Mesendoderm (in vitro differentiated cells): Measurements from ENCODE around the gene ANKRD13B.
A peak's percentile ranks its signal among the peaks of the same experiment; 100 is the strongest.

Source experiments
- DNase-seq: peaks from one replicate; pipeline ENCODE4 v3.0.0; 2013
- H2AK5ac ChIP-seq: 2 replicates; pipeline ENCODE4 v1.6.1; 2013; ENCODE audit warnings: low read length, inconsistent platforms
- H2BK120ac ChIP-seq: 2 replicates; pipeline ENCODE4 v1.6.1; 2013; ENCODE audit warnings: low read depth, mild to moderate bottlenecking, low read length, moderate library complexity, mixed read lengths
- H2BK15ac ChIP-seq: replicated peaks from 2 replicates; pipeline ENCODE4 v1.6.1; 2013; ENCODE audit warnings: low read depth, mild to moderate bottlenecking, moderate library complexity
- H2BK5ac ChIP-seq: 2 replicates; pipeline ENCODE4 v1.6.1; 2013; ENCODE audit warnings: low read length, inconsistent platforms
- H3K18ac ChIP-seq: 2 replicates; pipeline ENCODE4 v1.6.1; 2013; ENCODE audit warnings: mild to moderate bottlenecking, low read length, mixed read lengths
- H3K23ac ChIP-seq: one replicate; pipeline ENCODE4 v1.6.1; 2013; ENCODE audit warnings: low read length
- H3K27ac ChIP-seq: 2 replicates; pipeline ENCODE4 v1.5.1; 2013; ENCODE audit warnings: low read depth, mild to moderate bottlenecking, inconsistent platforms, low read length, moderate library complexity
- H3K27me3 ChIP-seq: 2 replicates; pipeline ENCODE4 v1.6.1; 2013; ENCODE audit warnings: low read length, control low read depth, mild to moderate bottlenecking, inconsistent platforms; ENCODE audit not compliant: insufficient read depth, poor library complexity
- H3K36me3 ChIP-seq: 2 replicates; pipeline ENCODE4 v1.6.1; 2013; ENCODE audit warnings: low read length, inconsistent platforms; ENCODE audit not compliant: control insufficient read depth, insufficient read depth
- H3K4ac ChIP-seq: one replicate; pipeline ENCODE4 v1.6.1; 2013; ENCODE audit warnings: low read depth, mild to moderate bottlenecking, low read length, moderate library complexity
- H3K4me1 ChIP-seq: 2 replicates; pipeline ENCODE4 v1.6.1; 2013; ENCODE audit warnings: low read depth, low read length, inconsistent platforms; ENCODE audit not compliant: control insufficient read depth
- H3K4me2 ChIP-seq: 2 replicates; pipeline ENCODE4 v1.6.1; 2013; ENCODE audit warnings: low read length
- H3K4me3 ChIP-seq: 2 replicates; pipeline ENCODE4 v1.5.1; 2013; ENCODE audit warnings: mild to moderate bottlenecking, low read length
- H3K56ac ChIP-seq: one replicate; pipeline ENCODE4 v1.6.1; 2013; ENCODE audit warnings: low read length
- H3K79me1 ChIP-seq: 2 replicates; pipeline ENCODE4 v1.6.1; 2013; ENCODE audit warnings: low read length, inconsistent platforms
- H3K79me2 ChIP-seq: 2 replicates; pipeline ENCODE4 v1.6.1; 2013; ENCODE audit warnings: mild to moderate bottlenecking, low read length; ENCODE audit not compliant: control insufficient read depth, insufficient read depth
- H3K9ac ChIP-seq: 2 replicates; pipeline ENCODE4 v1.6.1; 2013; ENCODE audit warnings: low read length, inconsistent platforms
- H4K5ac ChIP-seq: one replicate; pipeline ENCODE4 v1.6.1; 2013; ENCODE audit warnings: low read length
- H4K8ac ChIP-seq: one replicate; pipeline ENCODE4 v1.6.1; 2013; ENCODE audit warnings: low read depth, mild to moderate bottlenecking, control low read depth, low read length, moderate library complexity
- WGBS: extraction: QIAGEN DNeasy Blood & Tissue Kit; methylation state at CpG from one replicate; pipeline ENCODE4 v1.1.7; 2013; ENCODE audit warnings: low lambda C conversion rate, missing lambda C conversion rate; ENCODE audit not compliant: insufficient coverage; ENCODE audit errors: extremely low coverage; 5-methylcytosine and 5-hydroxymethylcytosine counted together

Gene ANKRD13B

DNA sequence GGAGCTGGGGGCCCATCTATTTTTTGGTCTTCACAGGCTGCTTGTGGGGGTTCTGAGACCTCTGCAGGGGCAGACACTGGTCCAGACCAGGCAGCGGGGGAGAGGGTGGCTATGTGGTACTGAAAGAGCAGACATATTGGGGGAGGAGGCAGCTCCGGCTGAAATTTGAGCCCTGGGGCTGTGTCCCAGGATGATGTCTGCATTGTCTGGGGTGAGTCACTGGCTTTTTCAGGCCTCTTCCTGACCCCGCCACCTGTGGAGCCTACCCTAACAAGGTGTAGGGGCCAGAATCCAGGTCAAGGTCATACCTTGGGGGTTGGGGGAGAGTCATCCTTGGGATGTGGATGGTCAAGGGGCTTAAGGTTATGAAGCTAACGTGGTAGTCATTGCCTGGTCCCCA lies 27.3 kb downstream of the ANKRD13B start:
- H3K79me2 ChIP-seq, result no peaks in the 10 kb centered on the region
- no peaks in the 10 kb centered on the region for H3K79me1 ChIP-seq
- H3K9ac ChIP-seq, result no peak overlapping the region
- H3K27ac ChIP-seq, result no peak overlapping the region
- H3K4me1 ChIP-seq, result peaks cover 10% of the 10 kb centered on the region
- no peak overlapping the region for H4K8ac ChIP-seq
- H3K4me3 ChIP-seq, result no peak overlapping the region
- H2BK120ac ChIP-seq, result no peak overlapping the region
- no peak overlapping the region for H2BK5ac ChIP-seq
- H3K56ac ChIP-seq, result no peak overlapping the region
- H2BK15ac ChIP-seq, result no peak overlapping the region
- H3K18ac ChIP-seq, result no peak overlapping the region
- no peak overlapping the region for H4K5ac ChIP-seq
- DNase-seq, result peak; percentile 72
- H3K4ac ChIP-seq, result no peak overlapping the region
- H3K23ac ChIP-seq, result no peak overlapping the region
- no peaks in the 10 kb centered on the region for H3K36me3 ChIP-seq
- H3K27me3 ChIP-seq, result peaks cover 8% of the 10 kb centered on the region
- H3K4me2 ChIP-seq, result no peak overlapping the region
- H2AK5ac ChIP-seq, result no peak overlapping the region
- no CpG with 5 or more reads among the region's 4 CpGs for WGBS

DNA sequence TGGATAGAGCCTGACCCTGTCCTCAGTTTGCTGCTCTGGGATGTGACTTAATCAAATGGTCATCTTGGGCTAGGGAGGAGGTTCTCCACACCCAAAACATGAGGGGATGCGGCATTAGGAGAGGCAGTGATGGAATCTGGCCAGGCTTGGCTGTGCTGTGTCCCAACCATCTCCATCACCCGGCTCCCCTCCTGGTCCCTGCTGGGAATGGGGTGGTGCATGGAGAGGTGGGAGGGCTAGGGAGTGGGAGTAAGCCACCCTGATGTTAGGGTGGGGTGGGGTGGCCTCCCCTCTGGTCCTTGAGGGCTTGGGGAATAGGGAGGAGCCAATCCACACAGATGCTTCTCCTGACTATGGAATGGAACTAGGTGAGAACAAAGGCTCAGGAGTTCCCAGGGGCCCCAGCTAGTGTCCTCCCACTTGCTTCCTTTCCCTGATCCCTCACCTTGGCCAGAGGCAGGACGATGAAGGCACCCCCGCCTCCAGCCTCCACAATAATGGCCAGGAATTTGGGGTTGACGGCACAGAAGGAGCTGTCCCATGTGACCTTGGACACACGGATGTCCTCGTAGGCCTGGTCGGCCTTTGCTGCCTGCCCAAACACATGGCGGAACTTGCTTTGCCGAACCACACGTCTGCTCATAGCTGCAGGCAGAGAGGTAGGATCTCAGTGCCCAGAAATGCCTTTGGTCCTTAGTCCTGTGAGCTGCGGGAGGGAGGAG lies 28.0 kb downstream of the ANKRD13B start:
- Histone ChIP-seq H3K18ac (no peak overlapping the region), H3K79me1 (no peaks in the 10 kb centered on the region), H3K4me3 (no peak overlapping the region), H2AK5ac (no peak overlapping the region), H3K23ac (no peak overlapping the region), H3K4ac (no peak overlapping the region), H4K5ac (no peak overlapping the region), H2BK15ac (no peak overlapping the region), H3K36me3 (no peaks in the 10 kb centered on the region), H3K9ac (no peak overlapping the region), H2BK120ac (no peak overlapping the region), H3K56ac (no peak overlapping the region), H3K79me2 (no peaks in the 10 kb centered on the region), H2BK5ac (no peak overlapping the region), H3K4me1 (peaks cover 11% of the 10 kb centered on the region), H3K27me3 (peaks cover 8% of the 10 kb centered on the region), H3K27ac (no peak overlapping the region), H4K8ac (no peak overlapping the region), H3K4me2 (no peak overlapping the region)
- no CpG with 5 or more reads among the region's 12 CpGs for WGBS
- no peak for DNase-seq

- H2BK15ac ChIP-seq, result no peak overlapping the region
- no peak overlapping the region for H3K56ac ChIP-seq
- no peak overlapping the region for H2BK120ac ChIP-seq
- H3K23ac ChIP-seq, result no peak overlapping the region
- no peaks in the 10 kb centered on the region for H3K36me3 ChIP-seq
- no peak overlapping the region for H3K9ac ChIP-seq
- no peaks in the 10 kb centered on the region for H3K79me1 ChIP-seq
- H3K27me3 ChIP-seq, result peaks cover under 1% of the 10 kb centered on the region
- no peak overlapping the region for H3K4me2 ChIP-seq
- no peak for DNase-seq
- H3K4me3 ChIP-seq, result no peak overlapping the region
- no peak overlapping the region for H2AK5ac ChIP-seq
- H4K8ac ChIP-seq, result no peak overlapping the region
- no peak overlapping the region for H3K18ac ChIP-seq
- no peak overlapping the region for H3K27ac ChIP-seq
- no peak overlapping the region for H3K4ac ChIP-seq
- WGBS, result no CpG with 5 or more reads among the region's 8 CpGs
- no peak overlapping the region for H4K5ac ChIP-seq
- no peak overlapping the region for H2BK5ac ChIP-seq
- H3K4me1 ChIP-seq, result peaks cover 11% of the 10 kb centered on the region
- H3K79me2 ChIP-seq, result no peaks in the 10 kb centered on the region
Measured at GRCh38 chr17:29621751-29622194, 28.8 kb downstream of the ANKRD13B start.

DNA sequence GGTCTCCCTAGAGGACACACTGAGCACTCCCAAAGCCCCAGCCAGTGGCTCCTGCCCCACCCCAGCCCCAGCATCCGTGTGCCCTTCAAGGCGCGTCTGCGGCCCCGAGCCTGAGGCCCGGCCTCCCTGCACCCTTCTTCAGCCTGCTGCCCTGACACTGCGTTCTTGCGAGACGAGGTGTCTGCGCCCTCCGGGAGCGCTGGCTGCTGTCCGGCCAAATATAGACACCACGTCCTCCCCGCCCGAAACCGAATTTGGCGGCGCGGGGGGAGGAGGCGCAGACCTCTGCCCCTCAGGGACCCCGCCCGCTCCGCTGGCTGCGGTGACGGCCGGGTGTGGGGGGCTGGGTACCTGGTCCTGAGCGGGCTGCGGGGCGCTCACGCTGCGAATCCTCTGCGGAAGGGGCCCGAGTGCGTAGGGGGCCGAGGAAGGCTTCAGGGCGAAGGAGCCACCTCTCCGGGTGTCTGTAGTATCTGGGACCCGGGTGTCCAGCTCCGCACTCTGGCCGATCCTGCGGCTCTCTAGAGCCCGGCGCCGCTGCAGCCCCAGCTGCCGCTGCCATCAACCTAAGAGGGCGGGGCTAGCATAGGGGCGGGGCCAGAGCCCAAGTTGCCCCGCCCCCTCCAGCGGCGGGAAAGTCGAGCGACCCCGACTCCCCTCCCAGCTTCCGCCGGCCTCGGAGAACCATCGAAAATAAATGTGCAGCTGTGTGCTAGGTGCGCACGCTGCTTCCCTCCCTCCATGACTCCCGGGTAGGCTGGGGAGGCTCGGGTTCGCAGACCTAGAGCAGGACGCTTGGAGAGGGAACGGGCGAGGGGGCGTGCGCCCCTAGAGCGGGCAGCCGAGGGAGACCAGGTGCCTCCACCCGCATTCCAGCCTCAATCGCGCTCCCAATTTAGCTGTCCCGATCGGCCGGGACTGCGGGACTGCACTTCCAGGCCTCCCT lies 29.7 kb downstream of the ANKRD13B start, which contains the start of gene CORO6:
CORO6 (minus strand) TSS at position 576 of the 946 bp plus-strand sequence. CDS start 1,491 bp downstream, outside the sequence.
- Histone ChIP-seq H2BK5ac (no peak within 1 kb of the TSS), H3K18ac (peak within 1 kb of the TSS; percentile 12), H3K9ac (peak within 1 kb of the TSS; percentile 96), H3K56ac (peak within 1 kb of the TSS; percentile 94), H3K4ac (no peak within 1 kb of the TSS), H3K79me2 (no peaks in the 10 kb centered on the region), H4K5ac (peak within 1 kb of the TSS; percentile 21), H3K36me3 (no peaks in the 10 kb centered on the region), H2BK120ac (no peak within 1 kb of the TSS), H3K4me2 (peak within 1 kb of the TSS; percentile 96), H3K4me1 (peaks cover 11% of the 10 kb centered on the region), H3K27ac (no peak within 1 kb of the TSS), H2BK15ac (no peak within 1 kb of the TSS), H2AK5ac (peak within 1 kb of the TSS; percentile 61), H3K79me1 (no peaks in the 10 kb centered on the region), H3K27me3 (no peaks in the 10 kb centered on the region), H4K8ac (no peak within 1 kb of the TSS), H3K4me3 (peak within 1 kb of the TSS; percentile 78), H3K23ac (peak within 1 kb of the TSS; percentile 74)
- no CpG with 5 or more reads among the region's 77 CpGs for WGBS
- DNase-seq, result peak; percentile 79

DNA sequence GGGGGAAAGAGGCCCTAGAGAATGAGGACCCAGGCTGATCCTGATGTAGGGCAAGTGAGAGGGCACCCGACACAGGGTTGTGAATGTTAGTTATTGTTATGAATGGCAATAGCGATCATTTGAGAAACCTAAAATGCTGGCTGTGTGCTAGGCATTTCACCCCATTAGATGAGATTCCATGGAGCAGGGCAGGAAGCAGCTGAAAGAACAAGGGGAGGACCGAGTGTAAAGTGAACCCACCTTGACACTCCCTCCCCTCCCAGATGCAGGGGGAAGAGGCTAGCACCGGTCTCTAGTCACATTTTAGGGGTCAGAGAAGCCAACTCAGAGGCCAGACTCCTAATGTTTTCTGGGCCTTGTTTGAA lies 30.3 kb downstream of the ANKRD13B start:
- no peak for DNase-seq
- H4K8ac ChIP-seq, result no peak overlapping the region
- peak overlapping the region; percentile 78 for H3K4me3 ChIP-seq
- no peak overlapping the region for H2BK120ac ChIP-seq
- no peak overlapping the region for H2AK5ac ChIP-seq
- no peak overlapping the region for H3K27ac ChIP-seq
- H3K27me3 ChIP-seq, result no peaks in the 10 kb centered on the region
- H3K4ac ChIP-seq, result no peak overlapping the region
- peak overlapping the region; percentile 96 for H3K9ac ChIP-seq
- H3K36me3 ChIP-seq, result no peaks in the 10 kb centered on the region
- no peak overlapping the region for H2BK5ac ChIP-seq
- no peak overlapping the region for H3K18ac ChIP-seq
- H3K4me1 ChIP-seq, result peaks cover 11% of the 10 kb centered on the region
- WGBS, result no CpG with 5 or more reads among the region's 4 CpGs
- peak overlapping the region; percentile 21 for H4K5ac ChIP-seq
- no peaks in the 10 kb centered on the region for H3K79me2 ChIP-seq
- H2BK15ac ChIP-seq, result no peak overlapping the region
- peak overlapping the region; percentile 96 for H3K4me2 ChIP-seq
- H3K79me1 ChIP-seq, result no peaks in the 10 kb centered on the region
- H3K56ac ChIP-seq, result peak overlapping the region; percentile 94
- peak overlapping the region; percentile 74 for H3K23ac ChIP-seq
